Vagina (tissue), 2 donors: ENCODE data around the gene ROR2.

Experiments
- CTCF ChIP-seq, 3 experiments: fragments of 450-650 bp in 2 of 3; fragments of 200-600 bp in 1 of 3; sonication (generic) in 1 of 3; IDR thresholded peaks; one replicate each; pipeline ENCODE4 v1.5.1; 2017 to 2019; ENCODE audit warnings: antibody characterized with exemption in 3 of 3, mild to moderate bottlenecking in 2 of 3, moderate library complexity in 2 of 3
- POLR2A ChIP-seq, 2 donors: fragments of 450-650 bp; IDR thresholded peaks; one replicate each; pipeline ENCODE4 v1.6.1; 2017; ENCODE audit warnings: antibody characterized with exemption in 2 of 2, mild to moderate bottlenecking in 2 of 2, moderate library complexity in 2 of 2
- POLR2AphosphoS5 ChIP-seq, 2 donors: sonication (generic); formaldehyde crosslinking; IDR thresholded peaks; one replicate each; pipeline ENCODE4 v1.9.0; 2017; ENCODE audit warnings: antibody characterized with exemption in 2 of 2, mild to moderate bottlenecking in 2 of 2, low read depth in 1 of 2; ENCODE audit not compliant: insufficient read depth in 1 of 2

- no peak for TF ChIP-seq CTCF (IDR thresholded peaks at IDR 0.05)
- TF ChIP-seq POLR2A (IDR thresholded peaks at IDR 0.05), result no peak
- no peak for TF ChIP-seq POLR2AphosphoS5 (IDR thresholded peaks at IDR 0.05; ENCODE audit: insufficient read depth in 1 of 2, low read depth in 1 of 2)
These were observed 44.4 kb upstream of the ROR2 start for GRCh38 chr9:91994422-91994821.
